Anterior cingulate cortex (tissue), 58 donors: ENCODE data around the gene EPB41.
"Not testable (repeated sequence)": the region's sequence is repeated elsewhere in the genome, so short reads cannot be mapped to it uniquely, and the experiment has no call there.

ENCODE experiments used
- DNase-seq, 58 donors: peaks; one replicate each; lab custom pipeline; 2025; lab: John Stamatoyannopoulos, UW

EPB41 gene

GRCh38 chr1:29033829-29034466 is 119.6 kb downstream of the EPB41 start:
- DNase-seq = no peak

GRCh38 chr1:29043274-29043965 is 129.1 kb downstream of the EPB41 start:
- no peak for DNase-seq

- DNase-seq = no peak
These were observed 129.6 kb downstream of the EPB41 start for GRCh38 chr1:29044010-29044409.

- not testable (repeated sequence) for DNase-seq
These were observed 131.3 kb downstream of the EPB41 start for GRCh38 chr1:29045663-29046062.

GRCh38 chr1:29047142-29047541 is 132.8 kb downstream of the EPB41 start:
- DNase-seq = no peak

GRCh38 chr1:29050166-29050565 is 135.8 kb downstream of the EPB41 start:
- DNase-seq = no peak

- no peak for DNase-seq
These were observed 137.7 kb downstream of the EPB41 start for GRCh38 chr1:29052100-29052499.

GRCh38 chr1:29052941-29053340 is 138.6 kb downstream of the EPB41 start:
- DNase-seq = no peak

GRCh38 chr1:29055160-29055559 is 140.8 kb downstream of the EPB41 start:
- no peak for DNase-seq

GRCh38 chr1:29056256-29056655 is 141.9 kb downstream of the EPB41 start:
- DNase-seq = no peak

GRCh38 chr1:29057700-29058099 is 143.3 kb downstream of the EPB41 start:
- no peak for DNase-seq

- peak in 1 of 58 donors; percentile 3 for DNase-seq
These were observed 148.0 kb downstream of the EPB41 start for GRCh38 chr1:29062157-29062942.

GRCh38 chr1:29064064-29064463 is 149.7 kb downstream of the EPB41 start:
- DNase-seq = no peak

GRCh38 chr1:29077155-29077554 is 162.8 kb downstream of the EPB41 start:
- DNase-seq = no peak

- DNase-seq = not testable (repeated sequence)
These were observed 165.7 kb downstream of the EPB41 start for GRCh38 chr1:29079916-29080629.

GRCh38 chr1:29081201-29081600 is 166.8 kb downstream of the EPB41 start:
- no peak for DNase-seq

- no peak for DNase-seq
These were observed 168.2 kb downstream of the EPB41 start for GRCh38 chr1:29082519-29082918.

GRCh38 chr1:29083317-29084195 is 169.2 kb downstream of the EPB41 start:
- DNase-seq = no peak

GRCh38 chr1:29084196-29084521 is 169.8 kb downstream of the EPB41 start:
- DNase-seq = no peak
